ENCODE results near the gene SLC66A1.
"Not testable (repeated sequence)": the region's sequence is repeated elsewhere in the genome, so short reads cannot be mapped to it uniquely, and the experiment has no call there.

Gene SLC66A1

GRCh38 chr1:19273106-19273843 is 38.9 kb upstream of the SLC66A1 start:
- no peak for DNase-seq (ENCODE audit: low read depth)
- TF ChIP-seq POLR2A (IDR thresholded peaks at IDR 0.05; ENCODE audit: extremely low read depth, insufficient read length) = no peak
- no peak for TF ChIP-seq MAX (IDR thresholded peaks at IDR 0.05; ENCODE audit: low read depth, low read length)
- TF ChIP-seq MYC (IDR thresholded peaks at IDR 0.05; ENCODE audit: low read depth, low read length) = no peak
- no peak for TF ChIP-seq CTCF (IDR thresholded peaks at IDR 0.05; ENCODE audit: low read depth, low read length)
- no peak overlapping the region for H3K4me3 ChIP-seq (ENCODE audit: low read depth, low read length)

- H3K4me3 ChIP-seq (ENCODE audit: low read depth, low read length); DNase-seq (ENCODE audit: low read depth): not testable (repeated sequence)
Measured at GRCh38 chr1:19273844-19274531, 38.1 kb upstream of the SLC66A1 start.

- no peak for TF ChIP-seq CTCF (IDR thresholded peaks at IDR 0.05; ENCODE audit: low read depth, low read length)
- no peak for TF ChIP-seq POLR2A (IDR thresholded peaks at IDR 0.05; ENCODE audit: extremely low read depth, insufficient read length)
- TF ChIP-seq MYC (IDR thresholded peaks at IDR 0.05; ENCODE audit: low read depth, low read length) = no peak
- H3K4me3 ChIP-seq (ENCODE audit: low read depth, low read length) = no peak overlapping the region
- no peak for DNase-seq (ENCODE audit: low read depth)
Measured at GRCh38 chr1:19274636-19275035, 37.5 kb upstream of the SLC66A1 start.

- DNase-seq (ENCODE audit: low read depth) = no peak
- H3K4me3 ChIP-seq (ENCODE audit: low read depth, low read length) = no peak overlapping the region
- TF ChIP-seq MAX (IDR thresholded peaks at IDR 0.05; ENCODE audit: low read depth, low read length) (no peak), MYC (IDR thresholded peaks at IDR 0.05; ENCODE audit: low read depth, low read length) (no peak), POLR2A (IDR thresholded peaks at IDR 0.05; ENCODE audit: extremely low read depth, insufficient read length) (no peak), CTCF (IDR thresholded peaks at IDR 0.05; ENCODE audit: low read depth, low read length) (no peak)
Measured at GRCh38 chr1:19283891-19284290, 28.2 kb upstream of the SLC66A1 start.

- no peak for DNase-seq (ENCODE audit: low read depth)
- TF ChIP-seq MAX (IDR thresholded peaks at IDR 0.05; ENCODE audit: low read depth, low read length) (no peak), POLR2A (IDR thresholded peaks at IDR 0.05; ENCODE audit: extremely low read depth, insufficient read length) (no peak), CTCF (IDR thresholded peaks at IDR 0.05; ENCODE audit: low read depth, low read length) (no peak), MYC (IDR thresholded peaks at IDR 0.05; ENCODE audit: low read depth, low read length) (no peak)
- no peak overlapping the region for H3K4me3 ChIP-seq (ENCODE audit: low read depth, low read length)
Measured at GRCh38 chr1:19284881-19285280, 27.2 kb upstream of the SLC66A1 start.

GRCh38 chr1:19285366-19285765 is 26.8 kb upstream of the SLC66A1 start:
- not testable (repeated sequence) for H3K4me3 ChIP-seq (ENCODE audit: low read depth, low read length); DNase-seq (ENCODE audit: low read depth)

GRCh38 chr1:19285807-19286206 is 26.3 kb upstream of the SLC66A1 start:
- not testable (repeated sequence) for DNase-seq (ENCODE audit: low read depth); H3K4me3 ChIP-seq (ENCODE audit: low read depth, low read length)

Measured in NB4 (cell line).